HepG2 (cell line): ENCODE results near the gene CDK10. TPM values are rescaled to one million over a fixed set of nuclear protein-coding genes. Genes with fewer than 3 reads are reported as not detected.

Experiments
- AGO2 ChIP-seq: fragments of 200-400 bp; formaldehyde crosslinking; optimal IDR thresholded peaks from 2 replicates; pipeline ENCODE3; 2017; ENCODE audit warnings: mild to moderate bottlenecking, low read depth, low read length, moderate library complexity
- AHR ChIP-seq: IDR thresholded peaks from 2 replicates; pipeline ENCODE4 v1.6.1; 2018; ENCODE audit warnings: missing genetic modification reagents, missing compliant biosample characterization
- ARNT ChIP-seq: fragments of 450-650 bp; IDR thresholded peaks from 2 replicates; pipeline ENCODE4 v1.6.1; 2017
- ESRRA ChIP-seq: sonication (generic); formaldehyde crosslinking; IDR thresholded peaks from 2 replicates; pipeline ENCODE4 v1.5.1; 2020; ENCODE audit warnings: mild to moderate bottlenecking, low read depth, missing genetic modification reagents
- FOXA3 ChIP-seq: IDR thresholded peaks from 2 replicates; pipeline ENCODE4 v1.6.1; 2016; ENCODE audit warnings: missing genetic modification reagents, missing compliant biosample characterization
- GLI4 ChIP-seq: sonication (generic); formaldehyde crosslinking; IDR thresholded peaks from 2 replicates; pipeline ENCODE4 v1.5.1; 2020; ENCODE audit warnings: missing genetic modification reagents, mild to moderate bottlenecking, moderate library complexity, borderline replicate concordance
- HMGA1 ChIP-seq: sonication (generic); formaldehyde crosslinking; conservative IDR thresholded peaks from 2 replicates; pipeline ENCODE4 v1.4.0; 2020; ENCODE audit warnings: missing genetic modification reagents
- HOXA3 ChIP-seq: sonication (generic); formaldehyde crosslinking; IDR thresholded peaks from 2 replicates; pipeline ENCODE4 v1.5.0; 2020; ENCODE audit warnings: missing genetic modification reagents
- KDM4B ChIP-seq: sonication (generic); formaldehyde crosslinking; IDR thresholded peaks from 2 replicates; pipeline ENCODE4 v1.4.0; 2020; ENCODE audit warnings: missing genetic modification reagents
- KDM5A ChIP-seq: fragments of 200-600 bp; sonication (generic); IDR thresholded peaks from 2 replicates; pipeline ENCODE4 v1.7.0; 2018; ENCODE audit warnings: antibody characterized with exemption, mild to moderate bottlenecking, low read length, borderline replicate concordance
- MAFF ChIP-seq: IDR thresholded peaks from 2 replicates; pipeline ENCODE4 v1.6.1; 2011; ENCODE audit warnings: low read depth, low read length, improper control_type of control experiment
- MIER2 ChIP-seq: IDR thresholded peaks from 2 replicates; pipeline ENCODE4 v1.6.1; 2016; ENCODE audit warnings: missing biosample characterization, missing genetic modification reagents
- MTA1 ChIP-seq: sonication (generic); formaldehyde crosslinking; IDR thresholded peaks from 2 replicates; pipeline ENCODE4 v1.4.0; 2020; ENCODE audit warnings: missing genetic modification reagents, mild to moderate bottlenecking, borderline replicate concordance
- NFYB ChIP-seq: sonication (generic); formaldehyde crosslinking; IDR thresholded peaks from 2 replicates; pipeline ENCODE4 v1.4.0; 2020; ENCODE audit warnings: missing genetic modification reagents
- NR2C2 ChIP-seq: sonication (generic); formaldehyde crosslinking; IDR thresholded peaks from 2 replicates; pipeline ENCODE4 v1.4.0; 2020; ENCODE audit warnings: missing genetic modification reagents, mild to moderate bottlenecking, moderate library complexity, borderline replicate concordance
- NR2F2 ChIP-seq: IDR thresholded peaks from 2 replicates; pipeline ENCODE4 v1.6.1; 2012; ENCODE audit warnings: low read depth, inconsistent platforms, borderline replicate concordance
- ONECUT2 ChIP-seq: sonication (generic); formaldehyde crosslinking; IDR thresholded peaks from 2 replicates; pipeline ENCODE4 v1.4.0; 2020; ENCODE audit warnings: missing genetic modification reagents
- POLR2G ChIP-seq: fragments of 200-400 bp; formaldehyde crosslinking; IDR thresholded peaks from 2 replicates; pipeline ENCODE4 v1.6.1; 2018; ENCODE audit warnings: mild to moderate bottlenecking, low read depth, low read length, moderate library complexity
- RFXANK ChIP-seq: IDR thresholded peaks from 2 replicates; pipeline ENCODE4 v1.6.1; 2016
- SP5 ChIP-seq: IDR thresholded peaks from 2 replicates; pipeline ENCODE4 v1.6.1; 2016; ENCODE audit warnings: low read depth, borderline replicate concordance
- ZMYM4 ChIP-seq: sonication (generic); formaldehyde crosslinking; IDR thresholded peaks from 2 replicates; pipeline ENCODE4 v1.8.1; 2023; ENCODE audit warnings: mild to moderate bottlenecking, missing genetic modification reagents
- ZNF12 ChIP-seq: sonication (generic); formaldehyde crosslinking; IDR thresholded peaks from 2 replicates; pipeline ENCODE4 v1.5.0; 2020; ENCODE audit warnings: missing genetic modification reagents
- ZNF138 ChIP-seq: sonication (generic); formaldehyde crosslinking; IDR thresholded peaks from 2 replicates; pipeline ENCODE4 v1.5.0; 2020; ENCODE audit warnings: mild to moderate bottlenecking, low read depth, missing genetic modification reagents
- ZNF501 ChIP-seq: sonication (generic); formaldehyde crosslinking; IDR thresholded peaks from 2 replicates; pipeline ENCODE4 v1.5.1; 2020; ENCODE audit warnings: mild to moderate bottlenecking, moderate library complexity, missing genetic modification reagents
- ZNF572 ChIP-seq: sonication (generic); formaldehyde crosslinking; IDR thresholded peaks from 2 replicates; pipeline ENCODE4 v1.5.1; 2020; ENCODE audit warnings: mild to moderate bottlenecking, missing genetic modification reagents
- ZNF598 ChIP-seq: sonication (generic); formaldehyde crosslinking; IDR thresholded peaks from 2 replicates; pipeline ENCODE4 v1.5.1; 2020; ENCODE audit warnings: mild to moderate bottlenecking, missing genetic modification reagents, borderline replicate concordance
- ZNF616 ChIP-seq: sonication (generic); formaldehyde crosslinking; IDR thresholded peaks from 2 replicates; pipeline ENCODE4 v1.5.0; 2020; ENCODE audit warnings: low read depth, mild to moderate bottlenecking, missing genetic modification reagents
- ZNF75D ChIP-seq: sonication (generic); formaldehyde crosslinking; IDR thresholded peaks from 2 replicates; pipeline ENCODE4 v1.8.1; 2023; ENCODE audit warnings: missing genetic modification reagents, mild to moderate bottlenecking, borderline replicate concordance
- ZNF816 ChIP-seq: sonication (generic); formaldehyde crosslinking; IDR thresholded peaks from 2 replicates; pipeline ENCODE4 v1.8.0; 2022; ENCODE audit warnings: missing genetic modification reagents, mild to moderate bottlenecking, borderline replicate concordance
- polyA plus RNA-seq, 8 experiments: library from polyadenylated mRNA; depleted of rRNA in 3 of 8; stranded (reverse) in 7 of 8; unstranded in 1 of 8; fragments of >200 nt; fragmentation: Illumina TruSeq in 4 of 8; extraction: Trizol in 4 of 8; gene quantifications; 2 replicates each; pipeline versions ENCODE4 v1.2.1 to v1.2.3, GENCODE V29; 2011 to 2016; ENCODE audit warnings: low read depth in 4 of 8, missing spikeins in 1 of 8, mixed read lengths in 1 of 8; ENCODE audit not compliant: insufficient read depth in 1 of 8
- total RNA-seq, 5 experiments: library from RNA; depleted of rRNA; stranded (reverse); fragments of >200 nt; fragmentation: Illumina TruSeq; extraction: Trizol; gene quantifications; 2 replicates each; pipeline ENCODE4 v1.2.3, GENCODE V29; 2016; ENCODE audit warnings: low read depth in 1 of 5
- TF ChIP-seq, protein P1 (sequence below): sonication (generic); formaldehyde crosslinking; IDR thresholded peaks from 2 replicates; pipeline ENCODE4 v1.8.1; 2023; ENCODE audit warnings: mild to moderate bottlenecking, missing genetic modification reagents
- TF ChIP-seq, protein P2 (sequence below): sonication (generic); formaldehyde crosslinking; IDR thresholded peaks from 2 replicates; pipeline ENCODE4 v1.4.0; 2020; ENCODE audit warnings: mild to moderate bottlenecking, low read depth, missing genetic modification reagents

CDK10 gene
- total and polyA plus RNA-seq, 2 of the 13 experiments (the other 11 are each of a cell fraction or from before 2014, with no cell fraction given): 2.5 to 3.9 TPM

DNA sequence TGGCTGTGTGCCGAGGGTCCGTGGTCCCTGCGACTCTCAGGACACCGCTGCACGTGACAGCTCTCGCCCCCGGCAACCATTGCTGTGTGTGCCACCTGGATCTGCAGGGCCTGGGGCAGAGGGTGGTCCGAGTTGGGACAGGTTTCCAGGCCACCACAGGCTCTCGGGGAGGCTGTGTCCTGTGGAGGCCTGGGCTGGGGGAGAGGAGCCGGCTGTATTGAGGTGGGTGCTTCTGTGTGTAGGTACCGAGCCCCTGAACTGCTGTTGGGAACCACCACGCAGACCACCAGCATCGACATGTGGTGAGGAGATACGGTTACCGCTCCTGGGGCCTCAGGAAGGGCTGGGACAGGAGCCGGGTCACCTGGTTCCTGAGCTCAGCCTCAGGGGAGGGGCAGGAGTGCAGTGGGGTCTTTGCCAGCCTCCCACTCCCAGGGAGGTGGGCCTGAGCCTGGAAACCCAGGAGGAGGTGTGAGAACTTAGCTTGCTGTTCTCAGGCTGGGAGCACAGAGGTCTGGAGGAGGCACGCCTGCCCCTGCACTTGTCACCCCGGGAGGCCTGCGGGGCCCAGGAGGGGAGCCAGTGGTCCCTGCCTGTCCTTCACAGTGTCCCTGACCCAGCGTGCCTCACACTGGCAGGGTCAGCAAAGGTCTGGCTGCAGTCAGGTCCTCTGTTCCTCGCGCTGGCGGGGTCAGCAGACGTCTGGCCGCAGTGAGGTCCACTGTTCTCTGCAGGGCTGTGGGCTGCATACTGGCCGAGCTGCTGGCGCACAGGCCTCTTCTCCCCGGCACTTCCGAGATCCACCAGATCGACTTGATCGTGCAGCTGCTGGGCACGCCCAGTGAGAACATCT is 7.7 kb downstream of the CDK10 start (continued):
- TF ChIP-seq, protein P1, sequence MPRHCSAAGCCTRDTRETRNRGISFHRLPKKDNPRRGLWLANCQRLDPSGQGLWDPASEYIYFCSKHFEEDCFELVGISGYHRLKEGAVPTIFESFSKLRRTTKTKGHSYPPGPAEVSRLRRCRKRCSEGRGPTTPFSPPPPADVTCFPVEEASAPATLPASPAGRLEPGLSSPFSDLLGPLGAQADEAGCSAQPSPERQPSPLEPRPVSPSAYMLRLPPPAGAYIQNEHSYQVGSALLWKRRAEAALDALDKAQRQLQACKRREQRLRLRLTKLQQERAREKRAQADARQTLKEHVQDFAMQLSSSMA (CRISPR knock-in tag): 0 out of 2 replicates have a peak, but pooled peaks have one; percentile 36
- TF ChIP-seq, protein P2, sequence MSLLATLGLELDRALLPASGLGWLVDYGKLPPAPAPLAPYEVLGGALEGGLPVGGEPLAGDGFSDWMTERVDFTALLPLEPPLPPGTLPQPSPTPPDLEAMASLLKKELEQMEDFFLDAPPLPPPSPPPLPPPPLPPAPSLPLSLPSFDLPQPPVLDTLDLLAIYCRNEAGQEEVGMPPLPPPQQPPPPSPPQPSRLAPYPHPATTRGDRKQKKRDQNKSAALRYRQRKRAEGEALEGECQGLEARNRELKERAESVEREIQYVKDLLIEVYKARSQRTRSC: no peak
- TF ChIP-seq ZNF12 (CRISPR knock-in tag) (0 out of 2 replicates have a peak, but pooled peaks have one; percentile 47), FOXA3 (CRISPR knock-in tag) (peak; percentile 47; the same call in 1 of the 2 replicates), MTA1 (CRISPR knock-in tag) (peak; percentile 93), ESRRA (CRISPR knock-in tag) (peak; percentile 97), ZNF75D (CRISPR knock-in tag) (no peak), NR2C2 (CRISPR knock-in tag) (peak; percentile 75), ARNT (no peak), NR2F2 (peak; percentile 85; the same call in 1 of the 2 replicates), ZNF501 (no peak), MIER2 (CRISPR knock-in tag) (no peak), ZNF616 (CRISPR knock-in tag) (no peak), MAFF (no peak), SP5 (CRISPR knock-in tag) (peak; percentile 37; the same call in 1 of the 2 replicates), KDM4B (CRISPR knock-in tag) (peak; percentile 62; the same call in 1 of the 2 replicates), NFYB (CRISPR knock-in tag) (no peak), RFXANK (CRISPR knock-in tag) (no peak), ZMYM4 (CRISPR knock-in tag) (peak; percentile 46; the same call in 1 of the 2 replicates), POLR2G (no peak; the same call in 1 of the 2 replicates), ZNF138 (CRISPR knock-in tag) (no peak), ZNF598 (CRISPR knock-in tag) (no peak), GLI4 (CRISPR knock-in tag) (no peak), ZNF572 (CRISPR knock-in tag) (no peak; the same call in 1 of the 2 replicates), HMGA1 (CRISPR knock-in tag) (no peak), HOXA3 (CRISPR knock-in tag) (peak; percentile 50), KDM5A (no peak), ONECUT2 (CRISPR knock-in tag) (no peak), ZNF816 (CRISPR knock-in tag) (no peak), AHR (peak; percentile 48; the same call in 1 of the 2 replicates), AGO2 (peak; percentile 20)
